Measurements from ENCODE around the gene CARD11.
"Not testable (repeated sequence)": the region's sequence is repeated elsewhere in the genome, so short reads cannot be mapped to it uniquely, and the experiment has no call there.

The CARD11 gene

DNA sequence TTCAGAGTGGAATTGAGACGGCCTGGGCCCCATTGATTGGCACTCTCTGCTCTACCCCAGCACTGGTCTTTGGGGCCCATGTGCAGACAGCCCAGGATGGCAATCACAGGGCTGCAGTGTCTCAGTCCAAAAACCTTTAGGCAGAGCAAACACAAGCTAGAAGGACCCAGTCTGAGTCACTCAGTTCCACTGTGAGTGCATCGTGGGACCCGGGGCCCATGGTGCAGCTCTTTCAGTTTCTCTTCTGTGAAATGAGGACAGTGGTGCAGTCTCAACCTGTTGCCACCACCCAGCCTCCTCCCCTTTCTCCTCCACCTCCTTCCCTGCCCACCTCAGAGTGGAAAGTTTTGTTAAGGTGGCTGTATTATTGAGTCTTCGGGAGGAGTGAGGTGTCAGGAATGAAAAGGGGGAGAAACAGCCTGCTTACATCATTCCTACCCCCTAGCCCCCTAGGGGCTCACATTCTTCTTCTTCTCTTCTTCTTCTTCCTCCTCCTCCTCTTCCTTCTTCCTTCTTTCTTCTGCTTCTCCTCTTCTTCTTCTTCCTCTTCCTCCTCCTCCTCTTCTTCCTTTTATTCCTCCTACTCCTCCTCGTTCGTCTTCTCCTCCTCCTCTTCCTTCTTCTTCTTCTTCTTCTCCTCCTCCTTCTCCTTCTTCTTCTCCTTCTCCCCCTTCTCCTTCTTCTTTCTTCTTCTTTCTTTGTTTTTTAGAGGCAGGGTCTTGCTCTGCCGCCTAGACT, 19.5 kb upstream of the CARD11 start:
- no peak for DNase-seq

GRCh38 chr7:3057066-3057420, 13.4 kb upstream of the CARD11 start:
- peak in 2 of 3 experiments; percentile 70 to 93 for DNase-seq

DNA sequence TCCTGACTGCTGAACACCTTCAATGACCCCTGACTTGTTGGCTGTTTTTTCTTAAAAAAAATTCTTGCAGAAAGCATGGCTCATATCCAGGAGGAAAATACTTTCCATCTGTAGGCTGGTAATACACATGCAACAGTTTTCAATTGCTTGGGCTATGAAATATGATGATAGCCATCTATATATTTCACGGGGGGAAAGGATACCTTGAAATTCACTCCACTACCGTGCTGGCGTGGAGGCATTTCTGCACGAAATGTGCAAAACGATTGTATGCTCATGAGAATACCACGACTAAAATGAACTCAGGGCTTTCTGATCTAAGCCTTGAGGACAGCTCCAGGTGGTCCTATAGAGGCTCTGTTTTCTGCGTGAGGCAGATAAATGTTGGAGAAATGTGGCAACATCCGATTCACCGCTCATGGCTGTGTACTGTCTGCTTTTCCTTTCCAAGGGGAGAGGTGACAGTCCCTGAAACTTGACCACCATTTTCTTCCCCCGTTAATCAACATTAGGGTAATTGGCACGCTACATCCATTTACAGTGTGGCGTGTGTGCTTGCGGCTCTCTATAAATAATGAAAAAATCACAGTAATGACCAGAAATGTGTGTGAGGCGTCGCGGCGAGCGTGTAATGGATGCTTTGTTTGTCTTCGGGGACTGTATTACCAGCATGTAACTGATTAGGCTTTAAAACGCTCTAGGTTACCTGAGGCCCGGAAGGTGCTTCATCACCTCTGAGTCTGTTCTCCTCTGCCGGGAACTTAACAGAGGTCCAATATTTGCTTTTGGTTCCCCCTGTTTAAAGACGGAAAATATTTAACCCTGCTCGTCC, 12.8 kb upstream of the CARD11 start:
- peak; percentile 44 to 84 (median 70) for DNase-seq

DNA sequence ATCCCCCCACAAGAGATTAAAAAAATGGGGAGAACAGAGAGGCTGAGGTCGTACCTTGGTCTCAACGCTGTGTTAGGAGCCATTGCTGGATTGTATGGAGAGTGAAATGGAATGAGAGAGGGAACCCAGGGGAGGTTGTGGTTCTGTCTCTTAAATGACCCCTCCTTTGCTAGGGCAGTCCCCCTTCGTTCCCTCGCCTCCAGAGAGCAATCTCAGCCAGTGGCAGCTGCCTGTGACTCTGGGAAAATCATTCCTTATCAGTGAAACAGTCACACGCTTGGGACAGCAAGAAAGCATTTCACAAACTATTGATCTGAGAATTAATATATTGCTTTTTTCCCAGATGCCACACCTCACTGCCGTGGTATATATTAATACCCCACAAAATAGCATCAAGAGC, 12.0 kb upstream of the CARD11 start:
- DNase-seq: no peak

- no peak for DNase-seq
These were observed 692 bp downstream of the CARD11 start for GRCh38 chr7:3042861-3043489.

DNA sequence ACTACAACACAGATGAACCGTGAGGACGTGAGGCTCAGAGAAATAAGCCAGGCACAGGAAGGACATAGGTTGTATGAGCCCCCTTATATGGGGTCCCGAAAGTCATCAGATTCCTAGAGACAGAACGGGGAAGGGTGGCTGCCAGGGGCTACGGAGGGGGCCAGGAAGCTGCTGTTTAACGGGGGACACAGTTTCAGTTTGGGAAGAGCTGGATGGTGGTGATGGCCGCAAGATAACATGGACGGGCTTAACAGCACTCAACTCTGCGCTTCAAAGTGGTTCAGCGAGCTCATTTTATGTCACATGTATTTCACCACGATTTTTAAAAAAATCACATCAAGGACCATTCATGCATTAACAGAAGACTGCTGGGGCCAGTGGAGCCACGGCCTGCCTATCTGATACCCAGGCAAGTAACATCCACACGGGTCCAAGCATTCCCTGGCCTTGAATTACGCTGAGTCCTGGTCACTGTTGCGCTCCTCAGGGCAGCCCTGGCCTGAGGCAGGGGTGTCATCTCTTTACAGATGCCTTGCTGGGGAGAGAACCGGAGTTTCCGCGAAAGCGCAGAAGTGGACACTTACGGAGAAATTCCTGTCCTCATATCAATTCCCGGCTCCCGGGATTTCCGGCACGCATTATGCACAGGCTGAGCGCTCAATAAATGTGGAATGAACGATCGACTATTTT, 1.5 kb downstream of the CARD11 start:
- no peak for DNase-seq

DNA sequence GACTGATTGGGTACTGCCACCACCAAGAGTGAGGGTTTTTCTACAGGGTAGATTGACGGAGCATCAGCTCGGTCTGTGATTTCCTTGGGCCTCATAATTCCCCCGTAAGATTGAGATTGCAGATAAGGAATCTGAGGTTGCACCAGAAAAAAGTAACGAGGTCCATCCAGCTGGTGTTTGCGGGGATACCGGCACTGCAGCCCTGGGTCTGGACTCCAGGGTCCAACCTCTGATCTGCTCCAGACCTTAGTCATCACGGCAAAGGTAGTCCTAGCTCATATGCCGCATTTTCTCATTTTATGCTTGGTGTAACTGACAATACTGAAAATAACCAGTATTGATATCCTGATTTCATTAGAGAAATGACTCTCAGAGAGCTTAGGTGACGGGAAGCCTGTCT, 3.9 kb downstream of the CARD11 start:
- no peak for DNase-seq

DNA sequence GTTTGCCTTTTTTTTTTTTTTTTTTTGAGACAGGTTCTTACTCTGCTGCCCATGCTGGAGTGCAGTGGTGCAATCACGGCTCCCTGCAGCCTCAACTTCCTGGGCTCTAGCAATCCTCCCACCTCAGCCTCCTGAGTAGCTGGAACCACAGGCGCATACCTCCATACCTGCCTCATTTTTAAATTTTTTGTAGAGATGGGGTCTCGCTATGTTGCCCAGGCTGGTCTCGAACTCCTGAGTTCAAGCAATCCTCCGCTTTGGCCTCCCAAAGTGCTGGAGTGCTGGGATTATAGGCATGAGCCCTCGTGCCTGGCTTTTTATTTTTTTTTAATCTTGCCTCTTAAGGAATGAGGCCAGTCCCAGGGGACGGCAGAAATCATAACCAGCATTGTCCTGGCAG, 5.7 kb downstream of the CARD11 start:
- DNase-seq: not testable (repeated sequence)

- DNase-seq: no peak
These were observed 6.4 kb downstream of the CARD11 start for GRCh38 chr7:3037259-3037658.

- DNase-seq: no peak
These were observed 9.0 kb downstream of the CARD11 start for GRCh38 chr7:3034591-3035150.

DNA sequence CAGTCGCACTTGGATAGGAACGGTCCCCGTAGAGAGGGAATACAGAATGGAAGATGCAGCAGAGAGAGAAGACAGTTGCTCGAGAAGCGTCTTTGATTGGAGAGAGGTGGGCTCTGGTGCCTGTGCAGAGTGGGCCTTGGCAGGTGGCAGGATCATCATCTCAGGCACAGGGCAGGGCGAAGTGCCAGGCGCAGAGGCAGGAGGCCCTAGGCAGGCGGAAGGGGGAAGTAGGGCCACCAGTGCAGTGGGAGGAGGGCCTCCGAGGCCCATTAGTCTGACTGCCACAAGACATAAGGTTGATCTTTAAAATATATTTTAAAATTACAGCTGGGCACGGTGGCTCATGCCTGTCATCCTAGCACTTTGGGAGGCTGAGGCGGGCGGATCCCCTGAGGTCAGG, 10.1 kb downstream of the CARD11 start:
- no peak for DNase-seq

DNA sequence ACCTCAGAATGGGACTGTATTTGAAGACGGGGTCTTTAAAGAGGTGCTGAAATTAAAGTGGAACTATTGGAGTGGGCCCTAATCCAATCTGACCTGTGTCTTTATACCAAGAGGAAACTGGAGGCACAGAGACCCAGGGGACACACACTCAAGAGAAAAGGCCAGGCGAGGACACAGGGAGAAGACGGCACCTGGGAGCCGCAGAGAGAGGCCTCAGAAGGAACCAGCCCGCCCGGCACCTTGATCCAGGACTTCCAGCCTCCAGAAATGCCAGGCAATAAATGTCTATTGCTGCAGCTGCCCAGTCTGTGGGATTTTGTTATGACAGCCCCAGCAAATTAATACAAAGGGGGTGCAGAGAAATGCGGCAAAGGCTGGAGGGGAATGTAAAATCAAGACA, 10.5 kb downstream of the CARD11 start:
- DNase-seq: peak in 1 of 3 experiments; percentile 13

- DNase-seq: no peak
These were observed 11.4 kb downstream of the CARD11 start for GRCh38 chr7:3032256-3032655.

GRCh38 chr7:3029138-3029537, 14.5 kb downstream of the CARD11 start:
- DNase-seq: no peak

DNA sequence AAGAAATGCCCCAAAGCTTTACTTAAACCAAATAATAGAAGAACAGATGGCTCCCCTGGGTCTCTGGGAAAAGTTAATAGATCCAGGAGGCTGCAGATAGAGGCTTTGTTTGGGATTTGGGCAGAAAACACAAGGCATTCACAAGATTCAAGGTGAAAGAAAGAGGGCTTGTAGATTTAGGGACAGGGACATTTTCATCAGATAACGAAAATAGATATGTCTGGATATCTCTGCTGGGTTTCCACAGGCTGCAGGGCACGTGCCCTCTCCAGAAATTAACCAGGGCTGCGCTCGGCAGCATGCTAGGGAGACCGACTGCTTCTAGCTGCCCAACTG, 14.9 kb downstream of the CARD11 start:
- DNase-seq: no peak

DNA sequence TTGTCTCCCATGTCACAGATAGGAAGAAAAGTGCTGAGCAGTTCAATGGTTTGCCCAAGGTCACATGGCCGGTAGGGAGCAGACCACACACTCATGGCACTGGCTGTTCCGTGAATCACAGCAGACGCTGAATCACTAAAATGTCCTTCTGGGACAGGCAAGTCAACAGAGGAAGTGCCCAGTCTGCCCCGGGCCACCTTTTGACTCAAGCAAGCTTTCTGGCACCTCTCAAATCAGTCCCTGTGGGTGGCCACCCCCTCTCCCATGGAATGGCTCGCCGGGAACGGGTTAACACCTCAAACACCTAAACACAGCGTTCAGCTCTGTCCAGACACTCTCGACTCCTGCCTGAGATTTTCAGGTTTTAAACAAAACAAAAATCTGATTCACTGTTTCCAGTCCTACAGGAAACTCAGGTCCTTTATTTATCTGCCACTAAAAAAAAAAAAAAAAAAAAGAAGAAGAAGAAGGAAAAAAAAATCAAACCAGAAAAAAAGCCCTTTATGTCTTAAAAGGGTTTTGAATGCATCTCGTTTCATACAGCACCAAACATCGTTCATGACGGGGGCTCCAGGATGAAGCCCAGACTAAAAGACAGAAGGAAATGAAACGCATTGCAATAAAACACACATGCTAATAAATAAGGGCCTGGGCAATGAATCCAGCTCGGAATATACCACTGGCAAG, 15.5 kb downstream of the CARD11 start:
- DNase-seq: no peak

- DNase-seq: no peak
These were observed 16.4 kb downstream of the CARD11 start for GRCh38 chr7:3027005-3027845.

- DNase-seq: no peak
These were observed 18.1 kb downstream of the CARD11 start for GRCh38 chr7:3025616-3026015.

DNA sequence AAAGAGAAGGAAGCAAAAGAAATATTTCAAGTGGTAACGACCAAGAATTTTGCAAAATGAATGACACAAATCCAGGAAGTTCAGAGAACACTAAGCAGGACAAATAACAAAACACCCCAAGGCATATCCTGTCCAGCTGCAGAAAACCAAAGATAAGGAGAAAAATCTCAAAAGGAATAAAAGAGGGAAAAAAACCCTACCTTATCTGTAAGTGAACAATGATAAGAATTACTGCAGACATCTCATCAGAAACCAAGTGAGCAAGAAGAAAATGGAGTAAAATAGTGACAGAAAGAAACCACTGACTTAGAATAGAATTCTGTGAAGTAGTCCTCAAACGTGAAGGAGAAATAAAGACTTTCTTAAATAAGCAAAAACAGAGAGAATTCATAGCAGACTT, 21.8 kb downstream of the CARD11 start:
- DNase-seq: no peak

DNA sequence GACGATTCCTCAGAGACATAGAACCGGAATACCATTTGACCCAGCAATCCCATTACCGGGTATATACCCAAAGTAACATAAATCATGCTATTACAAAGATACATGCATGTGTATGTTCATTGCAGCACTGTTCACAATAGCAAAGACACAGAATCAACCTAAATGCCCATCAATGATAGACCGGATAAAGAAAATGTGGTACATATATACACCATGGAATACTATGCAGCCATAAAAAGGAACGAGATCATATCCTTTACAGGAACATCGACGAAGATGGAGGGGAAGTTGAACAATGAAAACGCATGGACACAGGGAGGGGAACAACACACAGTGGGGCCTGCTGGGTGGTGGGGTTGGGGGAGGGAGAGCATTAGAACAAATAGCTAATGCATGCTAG, 22.4 kb downstream of the CARD11 start:
- DNase-seq: not testable (repeated sequence)

DNA sequence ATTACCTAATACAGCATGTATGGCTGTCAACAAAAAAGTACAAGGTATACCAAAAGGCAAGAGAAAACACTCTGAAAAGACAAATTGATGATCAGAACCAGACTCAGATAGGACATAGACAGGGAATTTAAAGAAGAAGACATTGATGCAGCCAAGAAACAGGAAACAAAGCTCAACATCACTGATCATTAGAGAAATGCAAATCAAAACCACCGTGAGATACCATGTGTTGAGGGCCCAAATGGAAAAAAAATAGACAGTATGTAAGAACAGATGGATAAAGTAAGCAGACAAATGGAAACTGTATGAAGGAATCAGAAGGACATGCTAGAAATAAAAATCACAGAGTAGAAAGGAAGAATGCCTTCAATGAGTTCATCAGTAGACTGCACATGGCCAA, 23.3 kb downstream of the CARD11 start:
- no peak for DNase-seq

- no peak for DNase-seq
These were observed 23.9 kb downstream of the CARD11 start for GRCh38 chr7:3019801-3020200.

All from NCI-H1417 (cell line).